HG03457 (cell line): Measurements from ENCODE around the gene GPR39.

Experiments
- ATAC-seq: cut with Tn5 transposase; IDR thresholded peaks from one replicate; pipeline ENCODE4 v1.9.1; 2021; ENCODE audit warnings: moderate number of reproducible peaks; ENCODE audit not compliant: unreplicated experiment

Gene GPR39

DNA sequence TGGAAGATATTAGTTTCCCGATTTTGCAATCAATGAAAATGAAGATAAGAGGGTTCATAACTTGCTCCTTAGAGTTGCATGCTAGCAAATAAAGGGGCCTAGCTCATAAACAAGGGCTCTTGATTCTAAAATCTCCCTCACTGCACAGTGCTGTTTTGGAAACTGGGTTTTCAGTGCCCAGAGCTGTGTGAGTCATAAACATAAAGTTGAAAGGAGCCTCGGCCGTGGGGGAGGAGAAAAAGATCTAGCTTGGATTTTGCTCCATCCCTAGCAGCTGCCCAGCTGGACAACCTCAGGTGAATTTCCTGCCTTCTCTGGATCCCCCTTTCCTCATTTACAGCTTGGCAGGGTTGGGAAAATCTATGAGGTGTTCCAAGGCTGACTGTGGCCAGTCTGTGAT lies 210.9 kb downstream of the GPR39 start:
- no peak for ATAC-seq

- ATAC-seq, result no peak
Observed at GRCh38 chr2:132632000-132632649, 215.5 kb downstream of the GPR39 start.

DNA sequence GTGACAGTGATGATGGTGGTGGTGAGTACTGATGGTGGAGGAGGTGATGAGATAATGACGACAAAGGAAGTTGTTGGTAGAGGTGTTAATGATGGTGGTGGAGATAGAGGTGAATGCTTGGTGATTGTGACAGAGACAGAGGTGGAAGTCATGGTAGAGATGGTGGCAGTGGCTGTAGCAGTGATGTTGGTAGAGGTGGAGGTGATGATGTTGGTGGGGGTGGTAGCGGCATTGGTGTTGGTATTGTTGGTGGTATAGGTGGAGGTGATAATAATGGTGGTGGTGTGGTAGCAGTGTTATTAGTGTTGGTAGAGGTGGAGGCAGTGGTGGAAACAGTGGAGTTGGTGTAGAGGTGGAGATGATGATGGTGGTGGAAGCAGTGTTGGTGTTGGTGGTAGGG lies 217.0 kb downstream of the GPR39 start:
- no peak for ATAC-seq

GRCh38 chr2:132636346-132636745 lies 219.7 kb downstream of the GPR39 start:
- ATAC-seq, result no peak

- no peak for ATAC-seq
Observed at GRCh38 chr2:132638313-132639040, 221.9 kb downstream of the GPR39 start.

GRCh38 chr2:132640116-132640515 lies 223.5 kb downstream of the GPR39 start:
- no peak for ATAC-seq

- no peak for ATAC-seq
Observed at GRCh38 chr2:132641819-132642218, 225.2 kb downstream of the GPR39 start.

- ATAC-seq, result no peak
Observed at GRCh38 chr2:132642415-132642814, 225.8 kb downstream of the GPR39 start.

GRCh38 chr2:132645176-132645575 lies 228.6 kb downstream of the GPR39 start:
- no peak for ATAC-seq

DNA sequence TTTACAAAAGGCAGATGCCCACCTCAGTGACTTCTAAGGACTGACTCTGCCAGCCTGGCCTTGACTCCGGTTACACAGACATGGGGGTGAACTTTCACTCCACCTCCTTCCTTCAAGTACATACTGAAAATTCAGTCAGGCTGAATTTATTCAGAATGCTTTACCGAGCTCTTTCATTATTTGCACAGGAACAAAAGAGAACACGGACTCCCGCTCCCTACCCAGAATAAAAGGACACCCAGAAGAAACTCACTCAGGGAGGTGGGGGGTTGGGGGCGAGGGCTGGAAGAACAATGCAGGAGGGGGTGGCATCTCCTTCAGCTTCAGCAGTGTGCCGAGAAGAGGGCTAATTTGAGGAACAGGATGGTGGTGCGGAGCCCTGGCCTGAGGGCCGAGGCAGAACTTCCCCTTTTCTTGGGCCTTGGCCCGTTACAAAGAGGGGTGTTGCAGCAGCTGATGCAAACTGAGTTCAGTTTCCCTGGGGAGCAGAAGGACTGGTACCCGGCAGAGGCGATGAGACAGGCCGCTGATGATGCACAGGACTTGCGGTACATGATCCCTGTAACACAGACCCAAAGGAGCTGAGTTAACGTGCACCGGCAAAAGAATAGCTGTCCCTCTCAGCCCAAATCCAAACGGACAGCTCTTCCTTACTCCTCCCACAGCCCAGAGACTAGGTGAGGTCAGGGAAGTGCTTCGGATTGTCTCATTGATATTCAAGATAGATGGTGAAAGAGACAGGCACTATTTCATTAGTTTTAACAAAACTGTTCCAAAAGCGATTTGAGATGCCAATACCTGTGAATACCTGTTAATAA lies 229.3 kb downstream of the GPR39 start:
- no peak for ATAC-seq

GRCh38 chr2:132646540-132647108 lies 230.0 kb downstream of the GPR39 start:
- no peak for ATAC-seq

GRCh38 chr2:132651115-132652045 lies 234.8 kb downstream of the GPR39 start:
- ATAC-seq, result no peak

DNA sequence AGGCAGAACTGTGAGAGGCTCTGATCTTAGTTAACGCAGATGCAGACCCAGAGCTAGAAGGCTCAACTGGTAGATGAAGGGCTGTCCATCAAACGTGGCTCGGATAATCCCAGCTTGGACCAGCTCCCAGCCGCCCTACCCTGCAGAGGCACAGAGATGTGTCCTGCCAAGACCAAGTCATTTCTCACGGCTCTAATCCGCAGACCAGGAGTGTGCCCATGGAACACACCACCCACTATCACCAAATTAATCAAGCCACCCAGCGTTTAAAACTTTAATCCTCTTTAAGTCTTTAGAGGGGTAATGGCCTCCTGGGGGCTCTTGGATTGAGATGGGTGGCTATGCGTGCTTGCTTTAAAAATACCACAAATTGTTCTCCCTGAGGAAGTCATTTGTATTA lies 235.9 kb downstream of the GPR39 start:
- ATAC-seq, result no peak

DNA sequence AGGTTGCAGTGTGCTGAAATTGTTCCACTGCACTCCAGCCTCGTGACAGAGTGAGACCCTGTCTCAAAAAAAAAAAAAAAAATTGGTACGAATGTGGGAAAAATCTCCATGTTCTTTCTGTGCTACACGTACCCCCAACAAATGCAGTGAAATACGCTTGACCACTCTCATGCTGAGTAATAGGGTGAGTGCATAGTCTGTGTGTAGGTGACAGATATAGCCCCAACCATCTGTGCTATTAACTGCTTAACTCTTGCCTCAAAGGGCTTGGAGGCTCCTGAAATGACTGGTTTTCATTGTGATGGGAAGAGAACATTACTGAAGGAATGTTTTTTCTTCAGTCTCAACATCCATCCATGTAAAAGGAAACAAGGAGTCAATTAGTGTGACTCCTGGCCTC lies 237.7 kb downstream of the GPR39 start:
- ATAC-seq, result no peak

DNA sequence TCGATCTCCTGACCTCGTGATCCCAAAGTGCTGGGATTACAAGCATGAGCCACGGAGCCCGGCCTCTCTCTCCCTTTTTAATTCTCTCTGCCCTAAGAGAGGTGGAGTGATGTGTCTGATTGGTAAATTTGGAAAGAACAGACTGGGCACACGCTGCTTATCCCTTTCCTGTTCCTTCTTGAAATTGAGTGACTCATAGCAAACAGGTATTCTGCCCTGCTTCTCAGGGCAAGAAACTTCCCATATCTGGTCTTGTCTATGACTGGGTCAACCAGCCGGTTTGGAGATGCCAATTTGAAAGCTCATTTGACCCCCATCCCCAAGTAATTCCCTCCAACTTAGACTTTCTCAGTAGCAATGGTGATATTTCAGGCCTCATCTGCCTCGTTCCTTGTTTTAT lies 238.4 kb downstream of the GPR39 start:
- no peak for ATAC-seq

DNA sequence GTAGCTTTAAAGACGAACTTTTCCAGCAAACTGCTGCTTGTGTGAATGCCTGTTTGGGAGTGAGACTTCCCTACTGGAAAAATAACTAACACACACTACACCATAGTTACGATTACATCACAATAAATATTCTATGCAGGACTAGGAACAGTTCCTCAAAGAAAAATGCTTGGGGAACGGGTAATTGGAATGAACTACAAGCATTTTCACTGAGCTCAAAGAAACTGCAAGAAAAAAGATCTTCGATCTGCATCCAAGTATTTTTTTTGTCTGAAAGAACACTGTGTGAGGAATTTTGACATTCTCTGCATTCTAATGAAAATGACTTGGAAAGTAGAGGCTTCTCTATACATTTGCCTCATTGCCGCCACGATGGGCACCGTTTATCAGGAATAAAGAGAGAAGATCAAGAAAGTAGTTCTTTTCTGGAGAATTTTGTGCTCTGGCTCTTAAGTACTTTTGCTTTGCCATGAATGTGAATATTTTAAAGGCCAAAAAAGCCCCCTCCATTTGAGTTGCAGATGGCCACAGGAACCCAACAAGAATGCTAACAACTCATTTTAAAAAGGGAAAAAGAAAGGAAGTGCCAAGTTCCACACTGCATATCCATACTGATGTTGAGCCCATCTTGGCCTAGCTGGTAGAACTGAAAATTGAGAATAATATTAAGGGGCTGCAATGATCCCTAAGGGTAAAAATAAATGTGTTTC lies 239.8 kb downstream of the GPR39 start:
- ATAC-seq, result no peak

DNA sequence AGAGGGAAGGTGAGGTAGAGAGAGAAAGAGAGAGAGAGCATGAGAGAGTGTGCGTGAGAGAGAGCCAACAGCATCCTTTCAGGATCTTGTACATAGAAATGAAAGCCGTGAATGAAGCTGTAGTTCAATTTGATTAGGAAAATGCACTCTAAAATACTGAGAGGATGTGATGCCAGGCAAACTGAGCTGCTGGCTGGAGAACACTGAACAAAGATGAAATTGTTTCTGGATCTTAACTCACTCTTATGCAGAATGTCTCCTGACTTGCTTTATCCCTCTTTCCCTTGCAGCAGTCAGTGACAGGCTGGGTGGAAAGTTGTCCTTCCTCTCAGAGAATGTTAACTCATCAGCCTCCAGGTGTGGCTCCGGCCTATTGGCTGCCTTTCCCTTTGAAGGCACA lies 242.7 kb downstream of the GPR39 start:
- ATAC-seq, result no peak

DNA sequence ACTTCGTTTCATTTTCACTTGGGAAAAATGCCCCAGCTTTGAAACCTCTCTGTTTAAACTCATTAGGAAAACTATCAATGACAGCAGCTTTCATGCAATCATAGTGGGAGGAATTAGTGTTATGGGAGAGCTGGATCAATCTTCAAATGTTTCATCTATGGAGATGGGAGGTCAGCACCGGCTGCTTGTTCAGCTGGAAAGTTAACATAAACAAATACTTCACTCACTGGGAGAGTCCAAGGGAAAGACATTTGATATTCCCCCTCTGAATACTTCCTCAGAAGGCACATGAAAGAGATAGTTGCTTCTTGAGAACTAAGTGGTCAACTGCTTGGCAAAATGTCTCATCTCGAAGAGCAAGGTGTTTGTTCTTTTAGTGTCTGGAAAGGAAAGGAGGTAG lies 246.1 kb downstream of the GPR39 start:
- no peak for ATAC-seq

DNA sequence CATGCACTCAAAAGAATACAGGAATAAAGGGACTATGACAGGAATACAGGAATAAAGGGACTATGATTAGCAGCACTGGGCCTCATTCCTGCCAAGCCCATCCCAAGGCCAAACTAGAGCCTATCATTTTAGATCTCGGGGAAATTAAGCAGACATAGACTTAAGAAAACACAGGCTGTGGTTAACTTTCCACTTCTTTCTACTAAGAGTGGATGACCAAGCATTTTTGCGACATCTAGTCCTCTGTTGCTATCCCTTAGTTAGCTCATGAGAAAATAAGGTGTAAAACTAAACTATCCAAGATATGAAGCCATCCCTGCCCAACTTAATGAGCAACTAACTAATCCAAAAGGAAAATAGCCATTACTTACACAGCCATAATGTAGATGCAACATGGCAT lies 247.5 kb downstream of the GPR39 start:
- ATAC-seq, result no peak
